Measurements from ENCODE around the gene ALDH16A1. TPM values are rescaled to one million over a fixed set of nuclear protein-coding genes. Genes with fewer than 3 reads are reported as not detected.

The ALDH16A1 gene
- polyA plus RNA-seq, 1 donor (not counting 4 experiments of a cell fraction or from before 2014, with no cell fraction given), result 7.1 TPM

DNA sequence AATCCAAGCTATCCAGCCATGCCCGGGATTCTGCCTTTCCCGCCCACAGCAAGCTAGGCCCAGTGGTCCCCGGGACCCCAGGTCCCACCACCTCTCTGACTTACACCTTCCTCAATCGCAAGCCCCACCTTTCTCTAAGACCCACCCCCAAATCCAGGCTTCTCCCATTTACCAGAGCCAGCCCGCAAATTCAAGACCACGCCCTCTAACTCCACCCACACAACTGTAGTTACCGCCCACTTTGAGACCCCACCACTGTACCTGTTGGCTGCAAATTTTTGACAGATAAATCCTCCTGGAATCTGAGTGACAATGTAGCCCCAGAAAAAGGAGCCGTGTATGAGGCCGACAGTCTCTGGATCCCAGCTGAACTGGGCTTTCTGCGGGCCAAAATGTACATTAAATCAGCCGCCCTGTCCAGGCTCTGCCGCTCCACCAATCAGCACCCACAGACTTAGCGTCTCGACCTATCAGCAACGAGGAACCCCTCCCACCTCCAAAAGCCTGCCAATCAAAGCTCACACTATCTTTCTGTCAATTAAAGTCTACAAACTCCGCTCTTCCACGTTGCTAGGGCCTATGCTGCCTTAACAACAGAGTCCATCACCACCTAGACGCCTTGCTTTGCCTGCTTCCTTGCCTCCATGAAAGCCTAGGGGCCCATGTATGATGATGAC lies 18.0 kb upstream of the ALDH16A1 start:
- H2AFZ ChIP-seq (ENCODE audit: control insufficient read depth, low read length), result no peak overlapping the region
- H3K4me1 ChIP-seq (ENCODE audit: control insufficient read depth, extremely low read depth, insufficient read depth, low read length), result no peaks in the 10 kb centered on the region
- TF ChIP-seq, protein P1, sequence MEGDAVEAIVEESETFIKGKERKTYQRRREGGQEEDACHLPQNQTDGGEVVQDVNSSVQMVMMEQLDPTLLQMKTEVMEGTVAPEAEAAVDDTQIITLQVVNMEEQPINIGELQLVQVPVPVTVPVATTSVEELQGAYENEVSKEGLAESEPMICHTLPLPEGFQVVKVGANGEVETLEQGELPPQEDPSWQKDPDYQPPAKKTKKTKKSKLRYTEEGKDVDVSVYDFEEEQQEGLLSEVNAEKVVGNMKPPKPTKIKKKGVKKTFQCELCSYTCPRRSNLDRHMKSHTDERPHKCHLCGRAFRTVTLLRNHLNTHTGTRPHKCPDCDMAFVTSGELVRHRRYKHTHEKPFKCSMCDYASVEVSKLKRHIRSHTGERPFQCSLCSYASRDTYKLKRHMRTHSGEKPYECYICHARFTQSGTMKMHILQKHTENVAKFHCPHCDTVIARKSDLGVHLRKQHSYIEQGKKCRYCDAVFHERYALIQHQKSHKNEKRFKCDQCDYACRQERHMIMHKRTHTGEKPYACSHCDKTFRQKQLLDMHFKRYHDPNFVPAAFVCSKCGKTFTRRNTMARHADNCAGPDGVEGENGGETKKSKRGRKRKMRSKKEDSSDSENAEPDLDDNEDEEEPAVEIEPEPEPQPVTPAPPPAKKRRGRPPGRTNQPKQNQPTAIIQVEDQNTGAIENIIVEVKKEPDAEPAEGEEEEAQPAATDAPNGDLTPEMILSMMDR (optimal IDR thresholded peaks at IDR 0.05 in 1 of 3, IDR thresholded peaks at IDR 0.05 in 1 of 3, conservative IDR thresholded peaks at IDR 0.05 in 1 of 3; ENCODE audit: extremely low read depth in 1 of 3, insufficient read depth in 2 of 3, low read length in 3 of 3), result no peak
- no peak for TF ChIP-seq EZH2 (IDR thresholded peaks at IDR 0.05; ENCODE audit: low read length)
- no peaks in the 10 kb centered on the region for H3K9me3 ChIP-seq (ENCODE audit: control insufficient read depth, low read depth, low read length)
- no peak overlapping the region for H3K27ac ChIP-seq (ENCODE audit: control insufficient read depth, insufficient read depth, low read length)
- no peak overlapping the region for H3K9ac ChIP-seq (ENCODE audit: control insufficient read depth, extremely low read depth, insufficient read depth, low read length)
- no peaks in the 10 kb centered on the region for H4K20me1 ChIP-seq (ENCODE audit: control insufficient read depth, extremely low read depth, insufficient read depth, low read length)
- H3K27me3 ChIP-seq (ENCODE audit: control insufficient read depth, extremely low read depth, insufficient read depth, low read length), result peaks cover 97% of the 10 kb centered on the region
- no peak overlapping the region for H3K4me3 ChIP-seq (ENCODE audit: control insufficient read depth in 2 of 3, extremely low read depth in 1 of 3, insufficient read depth in 2 of 3, low read depth in 1 of 3, low read length in 3 of 3)
- no peaks in the 10 kb centered on the region for H3K79me2 ChIP-seq (ENCODE audit: control insufficient read depth, insufficient read depth, low read length)
- no peaks in the 10 kb centered on the region for H3K9me1 ChIP-seq (ENCODE audit: control insufficient read depth, extremely low read depth, insufficient read depth, low read length)
- no peak overlapping the region for H3K4me2 ChIP-seq (ENCODE audit: control insufficient read depth, extremely low read depth, insufficient read depth, low read depth, low read length)
- dilution Hi-C loops (cut with MboI; ENCODE audit: extremely low pct_ligation_motif_present, low sequenced_read_pairs), result no loop called here
- H3K36me3 ChIP-seq (ENCODE audit: control insufficient read depth in 2 of 2, extremely low read depth in 1 of 2, insufficient read depth in 2 of 2, low read length in 2 of 2), result no peaks in the 10 kb centered on the region
- DNase-seq (ENCODE audit: low read depth, low spot score) (no peak), FAIRE-seq (no peak)

DNA sequence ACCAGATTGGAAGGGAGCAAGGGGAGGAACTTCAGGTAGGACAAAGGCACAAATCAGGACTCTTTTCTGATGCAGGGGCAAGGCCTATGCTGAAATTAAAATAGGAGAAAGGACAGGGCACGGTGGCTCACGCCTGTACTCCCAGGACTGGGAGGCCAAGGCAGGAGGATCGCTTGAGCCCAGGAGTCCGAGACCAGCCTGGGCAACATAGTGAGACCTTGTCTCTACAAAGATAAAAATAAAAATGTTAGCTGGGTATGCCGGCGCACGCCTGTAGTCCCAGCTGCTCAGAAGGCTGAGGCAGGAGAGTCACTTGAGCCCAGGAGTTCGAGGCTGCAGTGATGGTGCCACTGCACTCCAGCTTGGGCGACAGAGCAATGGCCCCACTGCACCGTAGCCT lies 17.4 kb upstream of the ALDH16A1 start:
- H3K9ac ChIP-seq (ENCODE audit: control insufficient read depth, extremely low read depth, insufficient read depth, low read length), result no peak overlapping the region
- H3K4me2 ChIP-seq (ENCODE audit: control insufficient read depth, extremely low read depth, insufficient read depth, low read depth, low read length), result no peak overlapping the region
- H3K36me3 ChIP-seq (ENCODE audit: control insufficient read depth in 2 of 2, extremely low read depth in 1 of 2, insufficient read depth in 2 of 2, low read length in 2 of 2), result no peaks in the 10 kb centered on the region
- TF ChIP-seq, protein P1 (optimal IDR thresholded peaks at IDR 0.05 in 1 of 3, IDR thresholded peaks at IDR 0.05 in 1 of 3, conservative IDR thresholded peaks at IDR 0.05 in 1 of 3; ENCODE audit: extremely low read depth in 1 of 3, insufficient read depth in 2 of 3, low read length in 3 of 3), result no peak
- no peak for TF ChIP-seq EZH2 (IDR thresholded peaks at IDR 0.05; ENCODE audit: low read length)
- FAIRE-seq, result no peak
- H4K20me1 ChIP-seq (ENCODE audit: control insufficient read depth, extremely low read depth, insufficient read depth, low read length), result no peaks in the 10 kb centered on the region
- H3K79me2 ChIP-seq (ENCODE audit: control insufficient read depth, insufficient read depth, low read length), result no peaks in the 10 kb centered on the region
- no peaks in the 10 kb centered on the region for H3K9me3 ChIP-seq (ENCODE audit: control insufficient read depth, low read depth, low read length)
- peaks cover 97% of the 10 kb centered on the region for H3K27me3 ChIP-seq (ENCODE audit: control insufficient read depth, extremely low read depth, insufficient read depth, low read length)
- dilution Hi-C loops (cut with MboI; ENCODE audit: extremely low pct_ligation_motif_present, low sequenced_read_pairs), result no loop called here
- H3K4me1 ChIP-seq (ENCODE audit: control insufficient read depth, extremely low read depth, insufficient read depth, low read length), result no peaks in the 10 kb centered on the region
- no peak overlapping the region for H3K27ac ChIP-seq (ENCODE audit: control insufficient read depth, insufficient read depth, low read length)
- no peak overlapping the region for H2AFZ ChIP-seq (ENCODE audit: control insufficient read depth, low read length)
- H3K4me3 ChIP-seq (ENCODE audit: control insufficient read depth in 2 of 3, extremely low read depth in 1 of 3, insufficient read depth in 2 of 3, low read depth in 1 of 3, low read length in 3 of 3), result no peak overlapping the region
- no peak for DNase-seq (ENCODE audit: low read depth, low spot score)
- no peaks in the 10 kb centered on the region for H3K9me1 ChIP-seq (ENCODE audit: control insufficient read depth, extremely low read depth, insufficient read depth, low read length)
